Liver (tissue), 9 donors: ENCODE data around the gene CCT7. TPM values are rescaled to one million over a fixed set of nuclear protein-coding genes. Genes with fewer than 3 reads are reported as not detected.

Experiments
- DNase-seq: peaks from one replicate; pipeline ENCODE4 v3.0.0-alpha.2; 2017; ENCODE audit warnings: low spot score
- H3K27ac ChIP-seq, 2 donors: one replicate each; pipeline ENCODE4 v1.7.0; 2013; ENCODE audit warnings: inconsistent platforms in 2 of 2, low read length in 2 of 2, control low read depth in 1 of 2, low read depth in 1 of 2, mild to moderate bottlenecking in 1 of 2
- H3K27me3 ChIP-seq, 4 donors: one replicate each; pipeline versions ENCODE4 v1.6.1 to v1.7.0; 2013; ENCODE audit warnings: low read length in 3 of 4, inconsistent platforms in 1 of 4, mild to moderate bottlenecking in 1 of 4, moderate library complexity in 1 of 4; ENCODE audit not compliant: control insufficient read depth in 4 of 4, insufficient read depth in 4 of 4
- H3K36me3 ChIP-seq, 4 donors: one replicate each; pipeline versions ENCODE4 v1.6.1 to v1.7.0; 2013; ENCODE audit warnings: low read length in 3 of 4, mild to moderate bottlenecking in 3 of 4, low read depth in 1 of 4, moderate library complexity in 1 of 4; ENCODE audit not compliant: control insufficient read depth in 4 of 4, insufficient read depth in 3 of 4
- H3K4me1 ChIP-seq, 4 donors: one replicate each; pipeline versions ENCODE4 v1.6.1 to v1.7.0; 2013; ENCODE audit warnings: low read length in 3 of 4, mild to moderate bottlenecking in 3 of 4, moderate library complexity in 1 of 4; ENCODE audit not compliant: control insufficient read depth in 4 of 4, insufficient read depth in 4 of 4
- H3K4me3 ChIP-seq, 3 donors: one replicate each; pipeline versions ENCODE4 v1.6.1 to v1.7.0; 2013; ENCODE audit warnings: low read length in 3 of 3, control low read depth in 1 of 3, low read depth in 1 of 3, mild to moderate bottlenecking in 1 of 3
- H3K9ac ChIP-seq, 2 donors: one replicate each; pipeline ENCODE4 v1.7.0; 2013; ENCODE audit warnings: low read length in 2 of 2, mild to moderate bottlenecking in 2 of 2, moderate library complexity in 2 of 2, control low read depth in 1 of 2, low read depth in 1 of 2
- H3K9me3 ChIP-seq, 4 donors: one replicate each; pipeline versions ENCODE4 v1.6.1 to v1.7.0; 2013; ENCODE audit warnings: low read length in 3 of 4; ENCODE audit not compliant: control insufficient read depth in 4 of 4
- CTCF ChIP-seq: fragments of 150-350 bp; IDR thresholded peaks from 2 replicates; pipeline ENCODE4 v1.5.1; 2017; ENCODE audit warnings: improper control_type of control experiment, low read depth, low read length; ENCODE audit not compliant: missing input control
- EGR1 ChIP-seq, 2 donors: IDR thresholded peaks; 2 replicates each; pipeline ENCODE4 v1.6.1; 2016 to 2018; ENCODE audit warnings: antibody characterized with exemption in 2 of 2, low read depth in 2 of 2
- FOXA1 ChIP-seq: IDR thresholded peaks from 2 replicates; pipeline ENCODE4 v1.6.1; 2016; ENCODE audit warnings: antibody characterized with exemption
- HNF4A ChIP-seq, 2 donors: conservative IDR thresholded peaks; 2 replicates each; pipeline ENCODE4 v1.6.1; 2016; ENCODE audit warnings: antibody characterized with exemption in 2 of 2, mild to moderate bottlenecking in 2 of 2
- HNF4G ChIP-seq: IDR thresholded peaks from 2 replicates; pipeline ENCODE4 v1.6.1; 2016; ENCODE audit warnings: antibody characterized with exemption
- JUND ChIP-seq, 2 donors: IDR thresholded peaks; 2 replicates each; pipeline ENCODE4 v1.6.1; 2016; ENCODE audit warnings: antibody characterized with exemption in 2 of 2
- MAX ChIP-seq: IDR thresholded peaks from 2 replicates; pipeline ENCODE4 v1.6.1; 2016; ENCODE audit warnings: antibody characterized with exemption
- NR2F2 ChIP-seq: IDR thresholded peaks from 2 replicates; pipeline ENCODE4 v1.6.1; 2016; ENCODE audit warnings: antibody characterized with exemption
- RAD21 ChIP-seq, 2 donors: IDR thresholded peaks; 2 replicates each; pipeline ENCODE4 v1.6.1; 2016; ENCODE audit warnings: antibody characterized with exemption in 2 of 2, mild to moderate bottlenecking in 2 of 2
- REST ChIP-seq: IDR thresholded peaks from 2 replicates; pipeline ENCODE4 v1.6.1; 2016; ENCODE audit warnings: antibody characterized with exemption, mild to moderate bottlenecking
- RXRA ChIP-seq, 2 donors: IDR thresholded peaks; 2 replicates each; pipeline ENCODE4 v1.6.1; 2017 to 2018; ENCODE audit warnings: antibody characterized with exemption in 2 of 2, mild to moderate bottlenecking in 1 of 2
- SP1 ChIP-seq: IDR thresholded peaks from 2 replicates; pipeline ENCODE4 v1.6.1; 2018; ENCODE audit warnings: antibody characterized with exemption, mild to moderate bottlenecking
- TAF1 ChIP-seq: conservative IDR thresholded peaks from 2 replicates; pipeline ENCODE4 v1.6.1; 2016; ENCODE audit warnings: antibody characterized with exemption, mild to moderate bottlenecking
- YY1 ChIP-seq: IDR thresholded peaks from 2 replicates; pipeline ENCODE4 v1.6.1; 2016; ENCODE audit warnings: antibody characterized with exemption, mild to moderate bottlenecking
- ZBTB33 ChIP-seq: IDR thresholded peaks from 2 replicates; pipeline ENCODE4 v1.6.1; 2016; ENCODE audit warnings: antibody characterized with exemption
- WGBS: extraction: QIAGEN DNeasy Blood & Tissue Kit; methylation state at CpG from one replicate; pipeline ENCODE4 v1.1.7; 2013; 5-methylcytosine and 5-hydroxymethylcytosine counted together
- polyA plus RNA-seq, 2 donors: library from polyadenylated mRNA; stranded (reverse) in 1 of 2; unstranded in 1 of 2; fragments of 200-250 nt in 1 of 2; fragments of >200 nt in 1 of 2; fragmentation: Nextera tagmentation in 1 of 2; extraction: Ambion mirVana in 1 of 2; gene quantifications; one replicate each; pipeline versions ENCODE4 v1.2.1 to v1.2.3, GENCODE V29; 2013 to 2015
- total RNA-seq, 2 donors: library from RNA; depleted of rRNA; stranded (reverse); fragments of >200 nt; gene quantifications; one replicate each; pipeline ENCODE4 v1.2.3, GENCODE V29; 2014
- donor health status: healthy.
- donor health status: healthy.
- donor health status: healthy.
- donor health status: healthy.
- donor health status: healthy.

Gene CCT7
- total and polyA plus RNA-seq, 4 donors, result 83.7 to 115 (median 101) TPM

GRCh38 chr2:73232403-73233153 lies 1.5 kb upstream of the CCT7 start:
- H3K36me3 ChIP-seq, result peaks cover 3 to 24% (median 12%) of the 10 kb centered on the region in 4 donors
- 2% methylated on average over 37 of the region's 37 CpGs for WGBS
- H3K27ac ChIP-seq, result peak overlapping the region; percentile 17 to 43
- H3K9ac ChIP-seq, result peak overlapping the region; percentile 16 to 57
- H3K9me3 ChIP-seq, result no peaks in the 10 kb centered on the region
- no peaks in the 10 kb centered on the region for H3K27me3 ChIP-seq
- TF ChIP-seq REST (no peak), EGR1 (IDR thresholded peaks at IDR 0.05; ENCODE audit: low read depth in 2 of 2) (no peak), MAX (no peak), ZBTB33 (no peak), CTCF (no peak), JUND (IDR thresholded peaks at IDR 0.05) (no peak), FOXA1 (no peak), RAD21 (IDR thresholded peaks at IDR 0.05) (no peak)
- DNase-seq, result no peak
- peaks cover 2 to 25% (median 17%) of the 10 kb centered on the region in 4 donors for H3K4me1 ChIP-seq
- H3K4me3 ChIP-seq, result peak overlapping the region; percentile 71 to 86 (median 79)

- WGBS, result under 1% methylated on average over 67 of the region's 67 CpGs
- H3K27ac ChIP-seq, result peak within 1 kb of the TSS; percentile 90 to 95
- peak within 1 kb of the TSS; percentile 61 to 83 for H3K9ac ChIP-seq
- no peaks in the 10 kb centered on the region for H3K9me3 ChIP-seq
- peak within 1 kb of the TSS; percentile 86 to 97 (median 87) for H3K4me3 ChIP-seq
- H3K27me3 ChIP-seq, result no peaks in the 10 kb centered on the region
- H3K4me1 ChIP-seq, result peaks cover 2 to 25% (median 19%) of the 10 kb centered on the region in 4 donors
- peak; percentile 97 for DNase-seq
- peaks cover 3 to 16% (median 8%) of the 10 kb centered on the region in 4 donors for H3K36me3 ChIP-seq
- no peak for TF ChIP-seq RAD21 (IDR thresholded peaks at IDR 0.05)
- TF ChIP-seq ZBTB33, result no peak
- peak in 1 of 2 donors; percentile 62 for TF ChIP-seq EGR1 (IDR thresholded peaks at IDR 0.05; ENCODE audit: low read depth in 2 of 2)
- TF ChIP-seq JUND (IDR thresholded peaks at IDR 0.05), result no peak
- TF ChIP-seq REST, result peak; percentile 36
- no peak for TF ChIP-seq HNF4G
- peak; percentile 98 for TF ChIP-seq SP1
- peak in 1 of 2 donors; percentile 31 for TF ChIP-seq HNF4A (conservative IDR thresholded peaks at IDR 0.05)
- TF ChIP-seq FOXA1, result no peak
- TF ChIP-seq TAF1, result peak; percentile 25
- peak; percentile 76 for TF ChIP-seq YY1
- TF ChIP-seq NR2F2, result peak; percentile 40
- TF ChIP-seq RXRA (IDR thresholded peaks at IDR 0.05), result peak; percentile 34 to 39
Observed at GRCh38 chr2:73233154-73233931, 765 bp upstream of the CCT7 start, which contains the start of gene PRADC1. Gene PRADC1, minus strand, starts transcription at chr2:73233239. Its CDS starts 79 bp downstream, at chr2:73233160.
